GM19397 (cell line): ENCODE results near the gene C16orf86.

Experiments used
- ATAC-seq: cut with Tn5 transposase; IDR thresholded peaks from one replicate; pipeline ENCODE4 v1.9.1; 2021; ENCODE audit warnings: mild to moderate bottlenecking, moderate library complexity; ENCODE audit not compliant: unreplicated experiment

C16orf86 gene

DNA sequence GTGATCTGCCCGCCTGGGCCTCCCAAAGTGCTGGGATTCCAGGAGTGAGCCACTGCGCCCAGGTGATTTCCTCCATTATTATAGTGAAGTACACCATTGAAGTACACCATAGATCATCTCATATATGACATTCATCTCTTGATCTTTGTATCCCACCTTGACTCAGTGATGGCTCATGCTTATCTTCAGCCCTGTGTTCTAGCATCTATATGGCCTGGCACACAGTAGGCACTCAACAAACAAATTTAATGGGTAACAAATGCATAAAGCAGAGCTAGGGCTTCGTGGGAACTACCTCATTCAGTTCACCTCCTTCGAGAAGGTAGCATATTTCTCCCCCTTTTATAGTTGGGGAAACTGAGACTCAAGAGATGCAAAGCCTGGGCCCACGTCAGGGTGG, 1.0 kb upstream of the C16orf86 start:
- ATAC-seq: no peak

GRCh38 chr16:67666032-67666551, 522 bp upstream of the C16orf86 start:
- no peak for ATAC-seq

GRCh38 chr16:67667453-67667816, 821 bp downstream of the C16orf86 start:
- no peak for ATAC-seq

- peak; percentile 64 for ATAC-seq
Measured at GRCh38 chr16:67667817-67668494, 1.3 kb downstream of the C16orf86 start.

GRCh38 chr16:67668495-67669157, 2.0 kb downstream of the C16orf86 start:
- no peak for ATAC-seq

- ATAC-seq: no peak
Measured at GRCh38 chr16:67669499-67670101, 3.0 kb downstream of the C16orf86 start.

GRCh38 chr16:67672306-67672705, 5.7 kb downstream of the C16orf86 start:
- ATAC-seq: no peak

- ATAC-seq: no peak
Measured at GRCh38 chr16:67672739-67673662, 6.4 kb downstream of the C16orf86 start.

- ATAC-seq: no peak
Measured at GRCh38 chr16:67673712-67674580, 7.3 kb downstream of the C16orf86 start.

DNA sequence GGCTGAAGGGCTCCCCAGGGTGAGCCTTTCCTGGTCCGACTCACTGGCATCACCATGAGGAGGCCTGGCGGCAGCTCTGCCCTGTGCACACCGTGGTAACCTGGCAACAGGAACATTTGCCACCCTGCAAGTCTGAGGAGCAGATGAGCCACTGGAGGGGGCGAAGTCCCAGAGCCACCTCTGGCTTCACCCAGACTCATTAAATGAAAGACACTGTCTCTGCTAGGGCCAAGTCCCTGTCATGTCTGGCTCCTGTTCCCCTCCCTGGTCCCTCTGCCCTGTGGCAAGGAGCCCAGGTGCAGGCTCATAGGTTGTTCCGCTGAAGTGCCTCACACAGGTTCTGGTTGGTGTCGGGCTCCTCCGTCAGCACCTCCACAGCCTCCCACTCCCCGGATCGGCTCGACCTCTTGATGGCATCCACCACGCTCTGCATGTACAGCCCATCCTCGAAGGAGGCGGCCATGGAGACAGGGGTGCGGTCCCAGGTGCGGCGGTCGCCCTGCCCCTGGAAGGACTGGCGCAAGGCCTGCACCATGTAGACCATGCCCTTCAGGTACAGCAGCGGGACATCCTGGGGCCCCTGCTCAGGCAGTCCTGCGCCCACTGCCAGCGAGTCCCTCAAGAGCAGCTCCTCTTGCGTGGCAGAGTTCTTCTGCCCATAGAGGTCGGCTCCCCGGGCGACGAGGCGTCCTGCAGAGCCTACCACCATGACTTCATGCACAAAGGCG, 8.4 kb downstream of the C16orf86 start:
- ATAC-seq: no peak

DNA sequence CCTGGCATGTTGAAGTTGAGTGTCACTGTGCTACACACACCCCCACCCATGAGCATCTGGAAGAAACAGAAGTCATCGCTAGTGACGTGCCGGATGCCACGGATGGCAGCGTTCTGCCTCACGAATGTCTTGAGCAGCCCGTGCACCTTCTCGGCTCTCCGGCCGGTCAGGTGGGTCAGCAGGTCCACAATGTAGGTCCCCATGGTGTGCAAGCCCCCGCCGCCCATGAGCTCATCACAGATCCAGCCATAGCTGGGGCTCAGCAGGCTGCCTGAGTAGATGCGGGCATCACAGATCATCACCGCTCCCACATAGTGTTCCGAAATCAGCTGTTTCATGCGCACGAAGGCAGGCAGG, 8.9 kb downstream of the C16orf86 start:
- no peak for ATAC-seq

- ATAC-seq: no peak
Measured at GRCh38 chr16:67675999-67676398, 9.4 kb downstream of the C16orf86 start.

GRCh38 chr16:67676516-67676915, 9.9 kb downstream of the C16orf86 start:
- ATAC-seq: no peak

DNA sequence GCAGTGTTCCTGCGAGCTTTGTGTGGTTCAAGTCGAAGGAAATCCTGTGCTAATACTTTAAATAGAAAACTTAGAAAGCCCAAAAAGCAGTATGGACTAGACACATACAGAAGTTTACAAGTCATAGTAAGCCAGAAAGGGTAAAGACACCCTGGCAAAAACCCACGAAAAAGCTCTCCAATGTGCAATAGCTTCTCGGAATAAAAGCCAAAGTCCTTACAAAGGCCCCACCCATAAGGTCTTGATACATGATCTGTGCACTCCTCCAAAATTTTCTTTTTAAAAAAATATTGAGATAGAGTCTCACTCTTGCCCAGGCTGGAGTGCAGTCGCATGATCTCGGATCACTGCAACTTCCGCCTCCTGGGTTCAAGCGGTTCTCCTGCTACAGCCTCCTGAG, 10.3 kb downstream of the C16orf86 start:
- ATAC-seq: no peak

- no peak for ATAC-seq
Measured at GRCh38 chr16:67677712-67678111, 11.1 kb downstream of the C16orf86 start.

DNA sequence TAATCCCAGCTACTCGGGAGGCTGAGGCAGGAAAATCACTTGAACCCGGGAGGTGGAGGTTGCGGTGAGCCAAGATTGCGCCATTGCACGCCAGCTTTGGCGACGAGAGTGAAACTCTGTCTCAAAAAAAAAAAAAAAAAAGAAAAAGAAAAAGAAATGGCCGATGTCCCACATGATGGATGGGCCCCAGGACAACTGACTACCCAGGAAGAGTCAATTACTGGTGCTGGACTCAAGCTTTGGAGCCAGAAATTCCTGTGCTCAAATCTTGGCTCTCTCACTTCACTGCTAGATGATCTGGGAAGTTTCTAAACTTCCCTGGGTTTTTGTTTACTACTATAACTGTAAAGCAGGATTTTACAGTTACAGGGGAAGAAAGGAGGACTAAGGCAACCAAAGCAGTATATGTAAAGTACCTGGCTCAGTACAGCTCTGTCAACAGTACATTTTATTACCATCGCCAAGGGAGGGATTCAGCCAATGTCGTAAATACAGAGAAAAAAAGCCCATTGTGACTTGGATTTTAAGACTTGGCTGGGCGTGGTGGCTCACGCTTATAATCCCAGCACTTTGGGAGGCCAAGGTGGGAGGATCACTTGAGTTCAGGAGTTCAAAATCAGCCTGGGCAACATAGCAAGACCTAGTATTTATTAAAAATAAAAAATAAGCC, 11.9 kb downstream of the C16orf86 start:
- no peak for ATAC-seq

- no peak for ATAC-seq
Measured at GRCh38 chr16:67679935-67680897, 13.6 kb downstream of the C16orf86 start.

GRCh38 chr16:67683767-67684166, 17.2 kb downstream of the C16orf86 start:
- ATAC-seq: no peak
